Measurements from ENCODE around the gene MGMT.

- no peak for TF ChIP-seq CTCF (IDR thresholded peaks at IDR 0.05)
- no peak for TF ChIP-seq ZFX (IDR thresholded peaks at IDR 0.05; ENCODE audit: borderline replicate concordance)
These were observed 278.2 kb downstream of the MGMT start for GRCh38 chr10:129745186-129745750.

Data from 22Rv1 (cell line).